ENCODE data around the gene SBNO2. TPM values are rescaled to one million over a fixed set of nuclear protein-coding genes. Genes with fewer than 3 reads are reported as not detected.

SBNO2 gene
- total and polyA plus RNA-seq, 2 experiments from 2014 or later, result 6.9 to 35.4 TPM

DNA sequence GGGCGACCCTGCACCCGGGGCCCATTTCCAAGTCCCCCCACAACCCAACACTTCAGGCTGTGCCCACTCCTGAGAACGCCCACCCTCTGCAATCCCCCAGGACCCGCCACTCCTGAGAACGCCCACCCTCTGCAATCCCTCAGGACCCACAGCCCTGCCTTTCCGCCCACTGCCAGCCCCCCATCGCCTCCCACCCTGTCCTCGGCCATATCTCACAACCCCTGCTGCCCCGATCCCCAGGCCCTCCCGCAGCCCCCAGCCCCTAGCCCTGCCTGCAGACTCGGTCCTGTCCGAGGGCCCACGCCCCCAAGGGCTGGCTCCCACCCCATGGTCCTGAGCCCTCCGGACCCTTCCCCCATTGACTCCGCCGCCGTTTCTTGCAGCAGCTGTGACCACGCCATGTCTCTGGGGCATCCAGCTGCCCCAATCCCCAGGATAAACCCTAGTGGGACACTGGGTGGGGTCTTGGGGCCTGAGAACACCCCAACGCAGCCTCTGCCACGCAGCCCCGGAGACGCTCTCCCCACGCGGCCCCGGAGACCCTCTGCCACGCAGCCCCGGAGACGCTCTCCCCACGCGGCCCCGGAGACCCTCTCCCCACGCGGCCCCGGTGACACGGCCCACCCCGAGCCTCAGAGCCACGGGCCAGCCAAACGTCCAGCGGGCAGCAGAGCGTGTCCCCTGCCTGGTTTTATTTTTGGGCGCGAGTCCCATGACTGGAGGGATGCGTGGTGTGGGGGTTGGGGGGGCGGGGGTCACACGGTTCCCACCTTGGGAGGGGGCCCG, 17.0 kb downstream of the SBNO2 start:
- Histone ChIP-seq H3K4me1 (ENCODE audit: insufficient read depth) (no peaks in the 10 kb centered on the region), H4K20me1 (replicated peaks; ENCODE audit: insufficient read depth) (no peaks in the 10 kb centered on the region; the same call in 1 of the 2 replicates), H3K36me3 (ENCODE audit: insufficient read depth) (no peaks in the 10 kb centered on the region), H3K4me3 (no peak overlapping the region), H3K27ac (ENCODE audit: low read depth) (no peak overlapping the region), H3K9me2 (ENCODE audit: insufficient read depth) (no peaks in the 10 kb centered on the region), H3K79me2 (replicated peaks; ENCODE audit: insufficient read depth) (peaks cover 12% of the 10 kb centered on the region; the same call in 1 of the 2 replicates), H3K27me3 (ENCODE audit: insufficient read depth) (no peaks in the 10 kb centered on the region), H3K4me2 (no peak overlapping the region), H2AFZ (no peak overlapping the region), H3F3A (replicated peaks; ENCODE audit: low read depth) (0 out of 2 replicates have a peak, but pooled peaks cover 3% of the 10 kb centered on the region)
- Mint-ChIP-seq H3K4me1 (peaks cover 7% of the 10 kb centered on the region), H3K27ac (no peak overlapping the region), H3K36me3 (ENCODE audit: low read depth) (peaks cover 7% of the 10 kb centered on the region), H3K4me3 (no peak overlapping the region), H3K9me3 (no peaks in the 10 kb centered on the region), H3K27me3 (ENCODE audit: insufficient read depth, low read depth, poor library complexity) (peaks cover 4% of the 10 kb centered on the region)
- DNase-seq (ENCODE audit: low spot score) (no peak), ATAC-seq (no peak)
- no peak for TF ChIP-seq STAT1 (IDR thresholded peaks at IDR 0.05; ENCODE audit: unreplicated experiment)
- no peak for TF ChIP-seq JUNB (IDR thresholded peaks at IDR 0.05; ENCODE audit: unreplicated experiment)
- TF ChIP-seq REST (IDR thresholded peaks at IDR 0.05; ENCODE audit: unreplicated experiment), result no peak
- TF ChIP-seq ZNF114 (CRISPR knock-in tag; IDR thresholded peaks at IDR 0.05), result no peak
- TF ChIP-seq, protein P1, sequence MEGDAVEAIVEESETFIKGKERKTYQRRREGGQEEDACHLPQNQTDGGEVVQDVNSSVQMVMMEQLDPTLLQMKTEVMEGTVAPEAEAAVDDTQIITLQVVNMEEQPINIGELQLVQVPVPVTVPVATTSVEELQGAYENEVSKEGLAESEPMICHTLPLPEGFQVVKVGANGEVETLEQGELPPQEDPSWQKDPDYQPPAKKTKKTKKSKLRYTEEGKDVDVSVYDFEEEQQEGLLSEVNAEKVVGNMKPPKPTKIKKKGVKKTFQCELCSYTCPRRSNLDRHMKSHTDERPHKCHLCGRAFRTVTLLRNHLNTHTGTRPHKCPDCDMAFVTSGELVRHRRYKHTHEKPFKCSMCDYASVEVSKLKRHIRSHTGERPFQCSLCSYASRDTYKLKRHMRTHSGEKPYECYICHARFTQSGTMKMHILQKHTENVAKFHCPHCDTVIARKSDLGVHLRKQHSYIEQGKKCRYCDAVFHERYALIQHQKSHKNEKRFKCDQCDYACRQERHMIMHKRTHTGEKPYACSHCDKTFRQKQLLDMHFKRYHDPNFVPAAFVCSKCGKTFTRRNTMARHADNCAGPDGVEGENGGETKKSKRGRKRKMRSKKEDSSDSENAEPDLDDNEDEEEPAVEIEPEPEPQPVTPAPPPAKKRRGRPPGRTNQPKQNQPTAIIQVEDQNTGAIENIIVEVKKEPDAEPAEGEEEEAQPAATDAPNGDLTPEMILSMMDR (conservative IDR thresholded peaks at IDR 0.05; ENCODE audit: low read depth in 2 of 2), result no peak
- no peak for TF ChIP-seq EZH2 (IDR thresholded peaks at IDR 0.05; ENCODE audit: low read depth, unreplicated experiment)
- TF ChIP-seq EZH2phosphoT487 (IDR thresholded peaks at IDR 0.05; ENCODE audit: unreplicated experiment), result no peak

GRCh38 chr19:1156305-1156801, 17.7 kb downstream of the SBNO2 start:
- Histone ChIP-seq H3K27me3 (ENCODE audit: insufficient read depth) (no peaks in the 10 kb centered on the region), H3K4me2 (no peak overlapping the region), H3K4me3 (no peak overlapping the region), H3F3A (replicated peaks; ENCODE audit: low read depth) (0 out of 2 replicates have a peak, but pooled peaks cover 3% of the 10 kb centered on the region), H3K27ac (ENCODE audit: low read depth) (no peak overlapping the region), H3K36me3 (ENCODE audit: insufficient read depth) (no peaks in the 10 kb centered on the region), H2AFZ (no peak overlapping the region), H3K4me1 (ENCODE audit: insufficient read depth) (no peaks in the 10 kb centered on the region), H4K20me1 (replicated peaks; ENCODE audit: insufficient read depth) (no peaks in the 10 kb centered on the region; the same call in 1 of the 2 replicates), H3K9me2 (ENCODE audit: insufficient read depth) (no peaks in the 10 kb centered on the region), H3K79me2 (replicated peaks; ENCODE audit: insufficient read depth) (peaks cover 12% of the 10 kb centered on the region; the same call in 1 of the 2 replicates)
- no peaks in the 10 kb centered on the region for H3K9me3 Mint-ChIP-seq
- peaks cover 13% of the 10 kb centered on the region for H3K36me3 Mint-ChIP-seq (ENCODE audit: low read depth)
- no peak for DNase-seq (ENCODE audit: low spot score)
- no peak overlapping the region for H3K4me3 Mint-ChIP-seq
- no peak overlapping the region for H3K27ac Mint-ChIP-seq
- H3K4me1 Mint-ChIP-seq, result peaks cover 4% of the 10 kb centered on the region
- H3K27me3 Mint-ChIP-seq (ENCODE audit: insufficient read depth, low read depth, poor library complexity), result peaks cover 4% of the 10 kb centered on the region
- ATAC-seq, result peak; percentile 7; the same call in 1 of the 3 replicates
- TF ChIP-seq, protein P1 (conservative IDR thresholded peaks at IDR 0.05; ENCODE audit: low read depth in 2 of 2), result no peak
- TF ChIP-seq JUNB (IDR thresholded peaks at IDR 0.05; ENCODE audit: unreplicated experiment) (no peak), EZH2phosphoT487 (IDR thresholded peaks at IDR 0.05; ENCODE audit: unreplicated experiment) (no peak), REST (IDR thresholded peaks at IDR 0.05; ENCODE audit: unreplicated experiment) (no peak), NANOG (IDR thresholded peaks at IDR 0.05; ENCODE audit: borderline replicate concordance) (no peak), ZNF114 (CRISPR knock-in tag; IDR thresholded peaks at IDR 0.05) (no peak)

Measured in GM23338 (cell line).